GM19452 (cell line): ENCODE measurements around the gene FEM1A.
"Not testable (repeated sequence)": the region's sequence is repeated elsewhere in the genome, so short reads cannot be mapped to it uniquely, and the experiment has no call there.

Experiments
- ATAC-seq: cut with Tn5 transposase; IDR thresholded peaks from one replicate; pipeline ENCODE4 v1.9.1; 2021; ENCODE audit not compliant: unreplicated experiment

The FEM1A gene

DNA sequence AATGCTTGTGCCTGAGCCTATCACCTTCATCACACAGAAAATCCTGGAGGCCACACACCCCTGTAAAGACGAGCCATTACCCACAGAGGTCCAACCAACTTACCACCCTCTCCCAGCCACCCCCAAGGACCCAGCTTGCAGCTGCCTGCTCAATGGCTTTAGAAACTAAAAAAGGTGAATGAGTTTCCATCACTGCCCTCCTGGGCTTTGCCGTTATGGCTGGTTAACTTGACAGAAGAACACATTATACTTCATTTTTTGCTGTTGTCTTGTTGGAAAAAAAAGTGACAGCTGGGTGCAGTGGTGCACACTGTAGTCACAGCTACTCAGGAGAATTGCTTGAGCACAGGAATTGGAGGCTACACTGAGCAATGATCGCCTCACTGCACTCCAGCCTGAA, 17.4 kb upstream of the FEM1A start:
- no peak for ATAC-seq

DNA sequence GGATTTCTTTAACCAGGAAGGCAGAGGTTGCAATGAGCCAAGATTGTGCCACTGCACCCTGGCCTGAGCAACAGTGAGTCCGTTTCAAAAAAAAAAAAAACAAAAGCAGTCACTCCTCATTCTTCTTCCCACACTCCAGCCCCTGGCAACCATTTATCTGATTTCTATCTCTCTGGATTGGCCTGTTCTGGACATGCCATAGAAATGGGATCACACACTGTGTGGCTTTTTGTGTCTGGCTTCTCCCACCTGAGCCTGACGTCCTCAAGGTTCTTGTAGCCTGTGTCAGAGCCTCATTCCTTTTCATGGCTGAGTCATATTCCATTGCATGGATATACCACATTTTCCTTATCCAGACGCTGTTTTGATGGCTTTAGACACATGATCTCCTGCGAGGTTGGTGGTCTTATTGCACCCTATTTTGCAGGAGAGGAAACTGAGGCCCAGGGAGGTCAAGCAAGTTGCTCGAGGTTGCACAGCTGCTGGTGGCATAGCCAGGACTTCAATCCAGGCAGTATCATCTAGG, 15.8 kb upstream of the FEM1A start:
- ATAC-seq, result no peak

DNA sequence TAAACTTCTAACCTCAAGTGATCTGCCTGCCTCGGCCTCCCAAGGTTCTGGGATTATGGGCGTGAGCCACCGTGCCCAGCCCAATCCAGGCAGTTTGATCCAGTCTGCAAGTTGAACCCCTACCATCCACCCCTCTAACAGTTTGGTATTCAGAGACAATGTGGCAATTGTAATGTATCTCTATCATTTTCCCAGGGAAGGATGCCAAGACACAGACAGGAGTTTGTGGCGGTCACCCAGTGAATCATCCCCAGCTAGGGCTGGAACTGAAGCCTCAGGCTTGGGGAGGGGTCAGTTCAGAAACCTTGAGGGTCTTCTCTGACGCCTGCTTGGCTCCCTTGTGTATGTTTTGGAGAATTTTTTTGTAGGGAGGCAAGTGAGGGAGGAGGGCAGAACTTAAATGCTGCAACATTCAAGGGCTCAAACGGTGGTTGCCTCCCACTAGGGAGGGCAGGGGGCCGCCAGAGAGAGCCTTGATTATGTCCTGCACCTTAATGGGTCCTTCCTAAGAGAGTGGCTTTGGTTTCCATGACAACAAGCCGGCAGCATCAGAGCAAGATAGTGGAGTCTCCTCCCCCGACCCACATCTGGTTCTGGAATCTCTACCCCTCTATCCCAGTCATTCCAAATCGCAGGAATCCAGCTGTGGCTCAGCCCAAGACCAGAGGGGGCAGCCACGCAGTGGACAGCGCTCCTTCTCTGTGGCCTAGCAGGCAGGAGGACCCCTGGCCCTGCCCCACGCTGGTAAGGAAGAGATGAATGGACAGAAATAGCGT, 14.9 kb upstream of the FEM1A start:
- ATAC-seq, result no peak

DNA sequence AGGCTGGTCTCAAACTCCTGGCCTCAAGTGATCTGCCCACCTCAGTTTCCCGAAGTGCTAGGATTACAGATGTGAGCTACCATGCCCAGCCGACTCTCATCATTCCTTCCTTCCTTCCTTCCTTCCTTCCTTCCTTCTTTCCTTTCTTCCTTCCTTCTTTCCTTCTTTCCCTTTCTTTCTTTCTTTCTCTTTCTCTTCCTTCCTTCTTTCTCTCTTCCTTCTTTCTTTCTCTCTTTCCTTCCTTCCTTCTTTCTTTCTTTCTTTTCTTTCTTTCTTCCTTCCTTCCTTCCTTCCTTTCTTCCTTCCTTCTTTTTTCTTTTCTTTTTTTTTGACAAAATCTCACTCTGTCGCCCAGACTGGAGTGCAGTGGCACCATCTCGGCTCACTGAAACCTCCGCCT, 13.4 kb upstream of the FEM1A start:
- ATAC-seq, result not testable (repeated sequence)

DNA sequence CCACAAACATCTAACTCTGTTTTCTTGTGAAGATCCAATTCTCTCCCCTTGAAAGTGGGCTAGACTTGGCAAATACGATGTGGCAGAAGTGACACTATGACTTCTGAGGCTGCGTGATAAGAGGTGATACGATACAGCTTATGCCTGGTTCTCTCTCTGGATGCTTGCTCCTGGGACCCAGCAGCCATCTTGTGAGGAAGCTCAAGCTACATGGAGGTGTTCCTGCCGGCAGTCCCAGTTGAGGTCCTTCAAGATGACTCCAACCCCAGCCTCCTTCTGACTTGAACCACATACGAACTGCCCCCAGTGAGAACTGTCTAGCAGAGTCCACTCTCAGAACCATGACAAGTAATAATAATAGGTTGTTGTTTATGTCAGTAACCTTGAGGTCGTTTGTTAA, 10.7 kb upstream of the FEM1A start:
- no peak for ATAC-seq

DNA sequence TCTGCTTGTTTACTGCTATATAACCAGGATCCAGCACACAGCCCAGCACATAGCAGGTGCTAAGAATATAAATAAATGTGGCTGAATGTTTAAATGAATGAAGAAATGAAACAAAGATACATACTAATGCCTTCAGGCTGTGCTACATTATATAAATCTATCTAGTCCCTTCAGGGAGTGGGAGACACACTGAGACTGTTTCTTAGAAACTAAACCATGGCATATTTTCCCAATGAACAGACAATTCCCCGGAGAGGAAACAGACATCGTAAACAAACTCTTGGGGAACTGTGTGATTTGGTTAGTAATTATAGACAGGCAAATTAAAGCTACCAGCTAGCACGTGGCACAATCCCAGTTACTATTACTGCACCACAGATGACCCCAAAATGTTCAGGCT, 9.7 kb upstream of the FEM1A start:
- no peak for ATAC-seq

DNA sequence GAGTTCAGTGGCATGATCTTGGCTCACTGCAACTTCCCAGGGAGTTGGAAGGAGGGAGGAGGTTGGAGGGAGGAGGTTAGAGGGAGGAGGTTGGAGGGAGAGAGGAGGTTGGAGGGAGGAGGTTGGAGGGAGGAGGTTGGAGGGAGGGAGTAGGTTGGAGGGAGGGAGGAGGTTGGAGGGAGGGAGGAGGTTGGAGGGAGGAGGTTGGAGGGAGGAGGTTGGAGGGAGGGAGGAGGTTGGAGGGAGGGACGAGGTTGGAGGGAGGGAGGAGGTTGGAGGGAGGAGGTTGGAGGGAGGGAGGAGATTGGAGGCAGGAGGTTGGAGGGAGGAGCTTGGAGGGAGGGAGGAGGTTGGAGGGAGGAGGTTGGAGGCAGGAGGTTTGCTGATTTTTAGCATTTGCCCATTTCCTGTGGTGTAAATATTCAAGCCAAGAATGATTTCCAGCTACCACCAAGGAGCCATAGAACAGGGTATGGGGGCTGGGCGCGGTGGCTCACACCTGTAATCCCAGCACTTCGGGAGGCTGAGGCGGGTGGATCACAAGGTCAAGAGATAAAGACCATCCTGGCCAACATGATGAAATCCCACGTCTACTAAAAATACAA, 5.0 kb upstream of the FEM1A start:
- not testable (repeated sequence) for ATAC-seq

DNA sequence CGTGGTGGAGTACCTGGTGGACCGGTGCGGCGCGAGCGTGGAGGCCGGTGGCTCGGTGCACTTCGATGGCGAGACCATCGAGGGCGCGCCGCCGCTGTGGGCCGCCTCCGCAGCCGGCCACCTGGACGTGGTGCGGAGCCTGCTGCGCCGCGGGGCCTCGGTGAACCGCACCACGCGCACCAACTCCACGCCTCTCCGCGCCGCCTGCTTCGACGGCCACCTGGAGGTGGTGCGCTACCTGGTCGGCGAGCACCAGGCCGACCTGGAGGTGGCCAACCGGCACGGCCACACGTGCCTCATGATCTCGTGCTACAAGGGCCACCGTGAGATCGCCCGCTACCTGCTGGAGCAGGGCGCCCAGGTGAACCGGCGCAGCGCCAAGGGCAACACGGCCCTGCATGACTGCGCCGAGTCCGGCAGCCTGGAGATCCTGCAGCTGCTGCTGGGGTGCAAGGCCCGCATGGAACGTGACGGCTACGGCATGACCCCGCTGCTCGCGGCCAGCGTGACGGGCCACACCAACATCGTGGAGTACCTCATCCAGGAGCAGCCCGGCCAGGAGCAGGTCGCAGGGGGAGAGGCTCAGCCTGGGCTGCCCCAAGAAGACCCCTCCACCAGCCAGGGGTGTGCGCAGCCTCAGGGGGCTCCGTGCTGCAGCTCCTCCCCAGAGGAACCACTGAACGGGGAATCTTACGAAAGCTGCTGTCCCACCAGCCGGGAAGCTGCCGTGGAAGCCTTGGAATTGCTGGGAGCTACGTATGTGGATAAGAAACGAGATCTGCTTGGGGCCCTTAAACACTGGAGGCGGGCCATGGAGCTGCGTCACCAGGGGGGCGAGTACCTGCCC, 708 bp downstream of the FEM1A start:
- not testable (repeated sequence) for ATAC-seq

DNA sequence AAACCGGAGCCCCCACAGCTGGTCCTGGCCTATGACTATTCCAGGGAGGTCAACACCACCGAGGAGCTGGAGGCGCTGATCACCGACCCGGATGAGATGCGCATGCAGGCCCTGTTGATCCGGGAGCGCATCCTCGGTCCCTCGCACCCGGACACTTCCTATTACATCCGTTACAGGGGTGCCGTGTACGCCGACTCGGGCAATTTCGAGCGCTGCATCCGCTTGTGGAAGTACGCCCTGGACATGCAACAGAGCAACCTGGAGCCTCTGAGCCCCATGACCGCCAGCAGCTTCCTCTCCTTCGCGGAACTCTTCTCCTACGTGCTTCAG, 1.3 kb downstream of the FEM1A start:
- not testable (repeated sequence) for ATAC-seq

DNA sequence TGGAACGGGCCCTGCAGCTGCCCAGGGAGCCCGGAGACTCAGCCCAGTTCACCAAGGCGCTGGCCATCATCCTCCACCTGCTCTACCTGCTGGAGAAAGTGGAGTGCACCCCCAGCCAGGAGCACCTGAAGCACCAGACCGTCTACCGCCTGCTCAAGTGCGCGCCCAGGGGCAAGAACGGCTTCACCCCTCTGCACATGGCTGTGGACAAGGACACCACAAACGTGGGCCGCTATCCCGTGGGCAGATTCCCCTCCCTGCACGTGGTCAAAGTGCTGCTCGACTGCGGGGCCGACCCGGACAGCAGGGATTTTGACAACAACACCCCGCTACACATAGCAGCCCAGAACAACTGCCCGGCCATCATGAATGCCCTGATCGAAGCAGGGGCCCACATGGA, 1.7 kb downstream of the FEM1A start:
- not testable (repeated sequence) for ATAC-seq

DNA sequence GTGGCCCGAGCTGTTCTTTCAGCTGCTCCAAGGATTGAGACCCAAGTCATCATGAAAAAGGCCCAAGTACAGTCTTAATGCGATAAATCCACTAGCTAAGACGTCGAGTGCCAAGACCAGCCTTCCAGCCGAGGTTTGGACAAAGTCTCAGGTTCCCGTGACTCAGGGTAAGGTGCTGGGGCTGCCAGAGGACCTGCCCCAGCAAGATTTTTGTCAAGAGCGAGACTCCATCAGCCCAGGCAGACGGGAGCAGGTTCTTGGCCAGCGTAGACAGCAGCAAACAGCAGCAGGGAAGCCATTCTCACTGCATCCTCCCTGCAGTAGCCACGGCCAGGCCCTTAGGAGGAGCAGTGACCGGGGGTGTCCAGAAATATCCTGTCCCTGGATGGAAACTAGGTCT, 3.4 kb downstream of the FEM1A start:
- no peak for ATAC-seq

DNA sequence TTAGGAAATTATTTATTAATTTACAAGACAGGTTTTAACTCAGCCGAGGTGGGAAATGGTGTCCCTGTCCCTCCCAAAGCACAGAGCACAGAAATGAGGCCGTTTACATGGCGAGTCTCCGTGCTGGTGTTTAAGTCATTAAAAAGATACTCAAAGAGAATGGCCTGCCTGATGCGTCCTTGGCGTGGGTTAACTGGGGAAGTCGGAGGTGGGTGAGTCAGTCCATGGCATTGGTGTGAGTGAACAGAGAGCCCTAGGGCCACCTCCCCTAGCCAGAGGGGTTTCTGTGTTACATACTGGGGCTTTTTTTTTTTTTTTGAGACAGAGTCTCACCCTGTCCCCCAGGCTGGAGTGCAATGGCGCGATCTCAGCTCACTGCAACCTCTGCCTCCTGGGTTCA, 3.9 kb downstream of the FEM1A start:
- ATAC-seq, result no peak

DNA sequence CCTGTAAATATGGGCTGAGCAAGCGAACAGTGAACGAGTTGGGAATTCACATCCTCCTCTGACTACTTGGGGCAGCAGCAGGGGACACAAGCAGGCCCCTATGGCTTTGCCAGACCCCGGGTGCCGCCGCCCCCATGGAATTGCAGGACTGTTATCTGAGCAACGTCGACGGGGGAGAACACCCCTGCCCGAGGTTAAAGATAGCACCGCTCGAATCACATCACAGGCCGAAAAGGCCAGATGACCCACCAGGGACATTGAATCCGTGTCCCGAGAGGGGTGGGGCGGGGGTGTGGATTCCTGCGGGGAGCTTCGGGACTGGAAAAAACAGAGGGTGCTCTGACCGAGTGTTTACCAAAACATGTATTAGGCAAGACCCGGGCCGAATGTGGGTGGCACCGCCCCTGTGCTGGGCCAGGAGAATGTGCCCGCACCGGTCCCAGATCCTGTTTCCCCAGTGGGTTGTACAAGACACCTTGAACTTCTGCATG, 9.1 kb downstream of the FEM1A start:
- ATAC-seq, result no peak

DNA sequence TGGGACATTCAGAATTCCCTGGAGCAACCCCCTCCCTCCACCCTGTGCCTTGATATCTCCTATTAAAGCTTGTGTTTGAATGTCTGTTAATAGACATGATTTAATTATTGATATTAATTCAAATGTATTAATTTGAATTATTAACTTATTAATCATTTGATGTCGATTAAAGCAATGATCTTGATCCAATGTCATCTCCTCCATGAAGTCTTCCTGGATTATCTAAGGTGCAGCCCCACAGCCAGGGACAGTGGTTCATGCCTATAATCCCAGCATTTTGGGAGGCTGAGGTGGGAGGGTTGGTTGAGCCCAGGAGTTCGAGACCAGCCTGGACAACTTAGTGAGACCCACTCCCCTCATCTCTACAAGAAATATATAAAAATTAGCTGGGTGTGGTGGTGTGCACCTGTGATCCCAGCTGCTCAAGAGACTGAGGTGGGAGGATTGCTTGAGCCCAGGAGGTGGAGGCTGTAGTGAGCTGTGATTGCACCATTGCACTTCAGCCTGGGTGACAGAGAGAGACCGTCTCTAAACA, 9.6 kb downstream of the FEM1A start:
- ATAC-seq, result no peak

DNA sequence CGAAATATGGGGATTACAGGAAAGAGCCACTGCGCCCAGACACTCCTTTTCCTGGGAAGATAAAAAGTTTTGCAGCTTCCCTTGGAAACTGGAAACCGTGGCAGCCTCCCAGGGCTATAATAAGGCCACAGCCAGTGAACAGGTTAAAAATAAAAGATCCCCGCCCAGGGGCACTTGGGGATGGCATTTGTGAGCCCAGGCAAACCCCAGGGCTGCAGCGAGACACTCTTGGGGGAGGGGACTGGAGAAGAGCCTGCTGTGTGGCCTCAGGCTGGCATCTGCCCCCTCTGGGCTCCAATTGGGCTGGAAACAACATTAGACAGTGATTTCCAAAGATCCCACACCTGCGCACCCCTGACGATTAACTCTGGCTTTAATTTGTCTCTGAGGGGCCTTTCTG, 11.2 kb downstream of the FEM1A start:
- no peak for ATAC-seq

DNA sequence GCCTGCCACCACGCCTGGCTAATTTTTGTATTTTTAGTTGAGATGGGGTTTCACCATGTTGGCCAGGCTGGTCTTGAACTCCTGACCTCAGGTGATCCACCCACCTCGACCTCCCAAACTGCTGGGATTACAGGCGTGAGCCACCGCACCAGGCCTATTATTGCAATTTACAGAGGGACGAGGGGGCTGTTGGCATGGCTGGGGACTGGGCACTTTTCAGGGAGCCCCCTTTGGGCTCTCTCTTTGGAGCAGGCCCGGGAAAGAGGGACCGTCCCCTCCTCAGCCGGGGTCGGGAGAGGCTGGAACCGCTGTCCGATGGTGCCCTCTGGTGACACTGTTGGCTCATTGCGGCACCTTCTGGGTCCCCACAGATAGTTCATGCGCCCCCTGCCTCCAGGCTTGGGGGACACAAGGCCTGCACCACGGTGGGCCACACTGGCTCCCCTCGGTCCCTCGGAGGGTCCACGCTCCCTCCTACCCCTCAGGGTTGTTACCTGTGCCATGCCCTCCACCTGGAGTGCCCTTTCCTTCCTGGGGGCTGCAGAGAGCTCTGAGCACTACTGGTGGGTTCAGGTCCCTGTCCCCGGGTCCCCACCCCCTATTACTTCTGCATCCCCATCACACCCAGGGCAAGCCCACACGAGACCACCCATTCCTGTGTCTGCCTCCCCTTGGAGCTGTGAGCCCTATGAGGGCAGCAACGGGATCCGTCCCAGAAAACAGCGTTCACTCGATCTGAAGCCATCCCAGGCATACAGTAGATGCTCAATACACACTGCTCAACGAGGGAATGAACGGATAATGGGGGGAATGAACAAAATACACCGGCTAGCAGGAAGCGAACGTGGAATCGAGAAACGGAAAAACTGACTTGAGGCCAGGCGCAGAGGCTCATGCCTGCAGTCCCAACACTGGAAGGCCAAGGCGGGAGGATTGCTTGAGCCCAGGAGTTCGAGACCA, 12.5 kb downstream of the FEM1A start:
- no peak for ATAC-seq

DNA sequence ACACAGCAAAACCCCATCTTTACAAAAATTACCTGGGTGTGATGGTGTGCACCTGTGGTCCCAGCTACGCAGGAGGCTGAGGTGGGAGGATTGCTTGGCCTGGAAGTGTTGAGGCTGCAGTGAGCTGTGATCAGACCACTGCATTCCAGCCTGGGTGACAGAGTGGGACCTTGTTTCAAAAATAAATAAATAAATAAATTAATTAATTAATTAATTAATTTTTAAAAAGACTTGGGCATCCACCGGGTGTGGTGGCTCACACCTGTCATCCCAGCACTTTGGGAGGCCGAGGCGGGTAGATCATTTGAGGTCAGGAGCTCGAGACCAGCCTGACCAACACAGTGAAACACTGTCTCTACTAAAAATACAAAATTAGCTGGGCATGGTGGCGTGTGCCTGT, 13.6 kb downstream of the FEM1A start:
- ATAC-seq, result not testable (repeated sequence)

DNA sequence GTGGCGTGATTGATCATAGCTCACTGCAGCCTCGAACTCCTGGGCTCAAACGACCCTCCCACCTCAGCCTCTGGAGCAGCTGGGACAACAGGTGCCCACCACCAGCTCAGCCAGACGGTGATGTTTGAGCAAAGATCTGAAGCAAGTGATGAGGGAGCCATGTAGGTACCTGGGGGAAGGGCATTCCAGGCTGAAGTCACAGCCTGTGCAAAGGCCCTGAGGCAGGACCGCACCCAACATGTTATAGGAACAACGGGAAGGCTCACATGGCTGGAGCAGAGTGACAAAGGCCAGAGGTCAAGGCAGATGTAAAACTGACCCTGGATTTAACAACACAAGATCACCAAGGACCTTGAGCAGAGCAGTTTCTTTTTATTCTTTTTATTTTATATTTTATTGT, 14.8 kb downstream of the FEM1A start:
- no peak for ATAC-seq

DNA sequence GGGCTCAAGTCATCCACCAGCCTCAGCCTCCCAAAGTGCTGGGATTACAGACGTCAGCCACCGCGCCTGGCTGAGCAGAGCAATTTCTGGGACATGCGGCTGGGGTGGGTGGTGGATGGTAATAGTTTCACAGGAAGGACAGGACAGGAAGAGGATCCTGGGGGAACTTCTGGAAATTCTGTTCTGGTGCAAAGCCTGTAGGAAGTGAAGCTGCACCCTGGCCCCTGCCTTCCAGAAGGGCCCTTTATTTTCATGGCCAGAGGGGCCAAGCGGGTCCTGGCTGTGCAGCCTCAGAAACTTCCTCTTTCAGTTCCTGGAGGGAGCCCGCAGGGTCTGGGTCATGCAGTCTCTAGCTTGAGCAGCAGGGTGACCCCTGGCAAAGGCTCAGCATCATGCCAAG, 15.7 kb downstream of the FEM1A start:
- ATAC-seq, result no peak
